ENCODE data around the gene SBF2. TPM values are rescaled to one million over a fixed set of nuclear protein-coding genes. Genes with fewer than 3 reads are reported as not detected.

SBF2 gene
- total RNA-seq, 3 donors from 2014 or later (not counting 1 experiment from before 2014, with no cell fraction given) = 25.2 to 26.9 (median 26.3) TPM

DNA sequence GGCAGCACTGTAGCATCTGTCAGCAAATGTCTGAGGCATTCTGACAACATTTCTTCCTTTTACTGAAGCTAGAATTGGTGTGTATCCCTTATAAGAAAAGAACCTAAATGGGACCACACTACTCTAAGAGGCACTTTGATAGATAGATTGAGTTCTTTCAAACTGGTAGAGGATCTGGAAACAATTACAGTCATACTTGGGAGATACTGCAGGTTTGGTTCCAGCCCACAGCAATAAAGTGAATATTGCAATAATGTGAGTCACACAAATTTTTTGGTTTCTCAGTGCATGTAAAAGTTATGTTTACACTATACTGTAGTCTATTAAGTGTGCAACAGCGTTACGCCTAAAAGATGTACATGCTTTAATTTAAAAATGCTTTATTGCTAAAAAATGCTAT, 96.9 kb downstream of the SBF2 start:
- no peak overlapping the region for H3K27ac Mint-ChIP-seq

DNA sequence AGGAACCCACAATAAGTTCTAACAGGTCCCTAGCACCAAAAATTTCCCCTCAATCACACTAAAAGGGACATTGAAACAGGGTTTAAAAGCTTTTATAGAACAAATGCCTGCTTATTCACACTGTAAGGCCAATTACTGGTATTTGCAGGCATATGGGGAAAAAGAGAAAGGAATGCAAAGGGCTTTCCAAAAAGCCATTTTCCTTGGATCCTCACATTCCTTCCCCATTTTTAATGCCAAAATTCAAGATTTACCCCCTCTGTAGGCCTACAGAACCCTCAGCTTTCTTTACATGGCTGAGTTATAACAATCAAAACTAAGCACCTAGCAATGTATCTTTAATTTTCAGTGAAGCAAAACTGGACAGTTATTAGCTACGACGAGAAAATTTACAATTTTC, 102.0 kb downstream of the SBF2 start:
- no CpG with 5 or more reads among the region's 2 CpGs for WGBS (ENCODE audit: insufficient coverage)
- TF ChIP-seq, protein P1, sequence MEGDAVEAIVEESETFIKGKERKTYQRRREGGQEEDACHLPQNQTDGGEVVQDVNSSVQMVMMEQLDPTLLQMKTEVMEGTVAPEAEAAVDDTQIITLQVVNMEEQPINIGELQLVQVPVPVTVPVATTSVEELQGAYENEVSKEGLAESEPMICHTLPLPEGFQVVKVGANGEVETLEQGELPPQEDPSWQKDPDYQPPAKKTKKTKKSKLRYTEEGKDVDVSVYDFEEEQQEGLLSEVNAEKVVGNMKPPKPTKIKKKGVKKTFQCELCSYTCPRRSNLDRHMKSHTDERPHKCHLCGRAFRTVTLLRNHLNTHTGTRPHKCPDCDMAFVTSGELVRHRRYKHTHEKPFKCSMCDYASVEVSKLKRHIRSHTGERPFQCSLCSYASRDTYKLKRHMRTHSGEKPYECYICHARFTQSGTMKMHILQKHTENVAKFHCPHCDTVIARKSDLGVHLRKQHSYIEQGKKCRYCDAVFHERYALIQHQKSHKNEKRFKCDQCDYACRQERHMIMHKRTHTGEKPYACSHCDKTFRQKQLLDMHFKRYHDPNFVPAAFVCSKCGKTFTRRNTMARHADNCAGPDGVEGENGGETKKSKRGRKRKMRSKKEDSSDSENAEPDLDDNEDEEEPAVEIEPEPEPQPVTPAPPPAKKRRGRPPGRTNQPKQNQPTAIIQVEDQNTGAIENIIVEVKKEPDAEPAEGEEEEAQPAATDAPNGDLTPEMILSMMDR (IDR thresholded peaks at IDR 0.05) = no peak
- DNase-seq (no peak), ATAC-seq (no peak)
- Mint-ChIP-seq H3K27ac (no peak overlapping the region), H3K4me1 (peaks cover 0 to 6% of the 10 kb centered on the region in 2 donors), H3K27me3 (ENCODE audit: low read depth in 2 of 2) (no peaks in the 10 kb centered on the region), H3K9me3 (no peaks in the 10 kb centered on the region), H3K36me3 (no peaks in the 10 kb centered on the region), H3K4me3 (no peak overlapping the region)
- H3K27me3 ChIP-seq (ENCODE audit: control insufficient read depth, insufficient read depth, low read length) = no peaks in the 10 kb centered on the region
- no peaks in the 10 kb centered on the region for H3K9me3 ChIP-seq (ENCODE audit: control insufficient read depth, insufficient read depth, low read length)
- no peaks in the 10 kb centered on the region for H3K4me1 ChIP-seq (ENCODE audit: control insufficient read depth, insufficient read depth, low read length)
- H3K36me3 ChIP-seq (ENCODE audit: control insufficient read depth, insufficient read depth, low read length) = no peaks in the 10 kb centered on the region
- H3K27ac ChIP-seq (ENCODE audit: low read length) = no peak overlapping the region
- intact Hi-C loops (cut with micrococcal nuclease) = no loop called here
- H3K4me3 ChIP-seq (ENCODE audit: low read length) = no peak overlapping the region

More for the DNA sequence above, 96.9 kb downstream of the SBF2 start:
- 100% methylated on average over 2 of the region's 2 CpGs for WGBS (ENCODE audit: insufficient coverage)
- no peak overlapping the region for H3K4me3 ChIP-seq (ENCODE audit: low read length)
- TF ChIP-seq, protein P1 (IDR thresholded peaks at IDR 0.05) = no peak
- Mint-ChIP-seq H3K36me3 (no peaks in the 10 kb centered on the region), H3K4me1 (no peaks in the 10 kb centered on the region), H3K27me3 (ENCODE audit: low read depth in 2 of 2) (no peaks in the 10 kb centered on the region), H3K9me3 (no peaks in the 10 kb centered on the region), H3K4me3 (no peak overlapping the region)
- no peaks in the 10 kb centered on the region for H3K36me3 ChIP-seq (ENCODE audit: control insufficient read depth, insufficient read depth, low read length)
- H3K27ac ChIP-seq (ENCODE audit: low read length) = no peak overlapping the region
- H3K9me3 ChIP-seq (ENCODE audit: control insufficient read depth, insufficient read depth, low read length) = no peaks in the 10 kb centered on the region
- H3K4me1 ChIP-seq (ENCODE audit: control insufficient read depth, insufficient read depth, low read length) = no peaks in the 10 kb centered on the region
- ATAC-seq = no peak
- DNase-seq = no peak
- intact Hi-C loops (cut with micrococcal nuclease) = no loop called here
- no peaks in the 10 kb centered on the region for H3K27me3 ChIP-seq (ENCODE audit: control insufficient read depth, insufficient read depth, low read length)

DNA sequence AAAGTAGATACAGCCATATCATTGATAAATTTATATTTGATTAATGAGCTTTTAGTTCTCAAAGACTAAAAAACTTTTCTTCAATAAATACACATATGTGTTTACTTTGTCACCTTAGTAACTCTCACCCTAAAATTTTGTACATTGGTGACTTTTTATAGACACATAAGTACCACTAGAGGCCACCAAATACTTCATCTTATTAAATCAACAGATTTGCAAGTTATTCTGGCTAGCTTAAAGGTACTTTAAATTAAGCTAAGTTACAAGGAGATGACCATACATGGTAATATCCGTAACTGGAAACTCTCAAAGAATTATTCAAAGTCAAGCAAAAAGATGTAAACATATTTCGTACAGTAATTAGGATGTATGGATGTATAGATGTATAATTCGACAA, 112.2 kb downstream of the SBF2 start:
- H3K27ac Mint-ChIP-seq = no peak overlapping the region
- H3K36me3 Mint-ChIP-seq = no peaks in the 10 kb centered on the region
- Histone ChIP-seq H3K36me3 (ENCODE audit: control insufficient read depth, insufficient read depth, low read length) (no peaks in the 10 kb centered on the region), H3K27me3 (ENCODE audit: control insufficient read depth, insufficient read depth, low read length) (no peaks in the 10 kb centered on the region), H3K27ac (ENCODE audit: low read length) (no peak overlapping the region), H3K4me1 (ENCODE audit: control insufficient read depth, insufficient read depth, low read length) (no peaks in the 10 kb centered on the region), H3K4me3 (ENCODE audit: low read length) (no peak overlapping the region), H3K9me3 (ENCODE audit: control insufficient read depth, insufficient read depth, low read length) (no peaks in the 10 kb centered on the region)
- peaks cover 17% of the 10 kb centered on the region in 2 donors for H3K4me1 Mint-ChIP-seq
- no peaks in the 10 kb centered on the region for H3K27me3 Mint-ChIP-seq (ENCODE audit: low read depth in 2 of 2)
- H3K4me3 Mint-ChIP-seq = no peak overlapping the region
- intact Hi-C loops (cut with micrococcal nuclease) = no loop called here
- 91% methylated on average over 3 of the region's 3 CpGs for WGBS (ENCODE audit: insufficient coverage)
- no peaks in the 10 kb centered on the region for H3K9me3 Mint-ChIP-seq
- TF ChIP-seq, protein P1 (IDR thresholded peaks at IDR 0.05) = no peak
- ATAC-seq (no peak), DNase-seq (no peak)

DNA sequence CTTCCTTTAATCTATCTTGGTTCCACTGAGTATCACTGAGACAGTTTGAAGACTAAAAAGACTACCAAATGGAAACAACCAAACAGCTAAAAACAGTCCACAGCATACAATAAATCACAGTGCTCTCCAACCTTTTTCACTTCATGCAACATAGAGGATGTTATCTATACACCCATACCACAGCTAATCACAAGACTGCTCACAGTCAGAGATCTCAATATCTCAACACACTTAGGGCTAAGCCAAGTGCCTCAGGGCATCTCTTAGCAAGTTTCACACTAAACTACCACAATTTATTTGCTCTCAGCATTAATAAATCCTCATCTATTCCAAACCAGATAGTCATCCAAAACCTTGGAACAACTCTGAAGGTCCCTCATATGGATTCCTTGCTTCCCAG, 129.4 kb downstream of the SBF2 start:
- Mint-ChIP-seq H3K9me3 (no peaks in the 10 kb centered on the region), H3K27me3 (ENCODE audit: low read depth in 2 of 2) (no peaks in the 10 kb centered on the region), H3K36me3 (no peaks in the 10 kb centered on the region), H3K27ac (no peak overlapping the region), H3K4me3 (no peak overlapping the region), H3K4me1 (peaks cover 13 to 26% of the 10 kb centered on the region in 2 donors)
- Histone ChIP-seq H3K27me3 (ENCODE audit: control insufficient read depth, insufficient read depth, low read length) (no peaks in the 10 kb centered on the region), H3K27ac (ENCODE audit: low read length) (no peak overlapping the region), H3K9me3 (ENCODE audit: control insufficient read depth, insufficient read depth, low read length) (no peaks in the 10 kb centered on the region), H3K4me3 (ENCODE audit: low read length) (no peak overlapping the region), H3K36me3 (ENCODE audit: control insufficient read depth, insufficient read depth, low read length) (no peaks in the 10 kb centered on the region), H3K4me1 (ENCODE audit: control insufficient read depth, insufficient read depth, low read length) (no peaks in the 10 kb centered on the region)
- no peak for ATAC-seq
- TF ChIP-seq, protein P1 (IDR thresholded peaks at IDR 0.05) = no peak
- DNase-seq = no peak
- intact Hi-C loops (cut with micrococcal nuclease) = no loop called here

All from natural killer cell (primary cell).